VCaP (cell line): ENCODE data around the gene SYNPR.

ENCODE experiments used
- H3K27ac ChIP-seq: fragments of 450-650 bp; 2 replicates; pipeline ENCODE4 v1.5.1; 2017
- CTCF ChIP-seq: fragments of 450-650 bp; conservative IDR thresholded peaks from 2 replicates; pipeline ENCODE4 v1.5.1; 2017; ENCODE audit warnings: mild to moderate bottlenecking, moderate library complexity

SYNPR gene

GRCh38 chr3:63538919-63539318 is 260.8 kb downstream of the SYNPR start:
- no peak for TF ChIP-seq CTCF
- no peak overlapping the region for H3K27ac ChIP-seq

GRCh38 chr3:63555767-63556166 is 277.7 kb downstream of the SYNPR start:
- no peak for TF ChIP-seq CTCF
- H3K27ac ChIP-seq: no peak overlapping the region

GRCh38 chr3:63556401-63556800 is 278.3 kb downstream of the SYNPR start:
- no peak for TF ChIP-seq CTCF
- no peak overlapping the region for H3K27ac ChIP-seq

GRCh38 chr3:63557912-63558311 is 279.8 kb downstream of the SYNPR start:
- no peak overlapping the region for H3K27ac ChIP-seq
- TF ChIP-seq CTCF: no peak

- no peak overlapping the region for H3K27ac ChIP-seq
- no peak for TF ChIP-seq CTCF
These were observed 281.8 kb downstream of the SYNPR start for GRCh38 chr3:63559884-63560283.

- H3K27ac ChIP-seq: peak overlapping the region; percentile 41
- TF ChIP-seq CTCF: no peak
These were observed 283.8 kb downstream of the SYNPR start for GRCh38 chr3:63561879-63562278.

GRCh38 chr3:63562323-63562722 is 284.2 kb downstream of the SYNPR start:
- TF ChIP-seq CTCF: no peak
- H3K27ac ChIP-seq: peak overlapping the region; percentile 41

GRCh38 chr3:63563572-63563971 is 285.5 kb downstream of the SYNPR start:
- TF ChIP-seq CTCF: no peak
- no peak overlapping the region for H3K27ac ChIP-seq
